GM19395 (cell line): ENCODE data around the gene TMEM54.

Source experiments
- ATAC-seq: cut with Tn5 transposase; IDR thresholded peaks from one replicate; pipeline ENCODE4 v1.9.1; 2021; ENCODE audit warnings: mild to moderate bottlenecking, moderate library complexity; ENCODE audit not compliant: unreplicated experiment

TMEM54 gene

DNA sequence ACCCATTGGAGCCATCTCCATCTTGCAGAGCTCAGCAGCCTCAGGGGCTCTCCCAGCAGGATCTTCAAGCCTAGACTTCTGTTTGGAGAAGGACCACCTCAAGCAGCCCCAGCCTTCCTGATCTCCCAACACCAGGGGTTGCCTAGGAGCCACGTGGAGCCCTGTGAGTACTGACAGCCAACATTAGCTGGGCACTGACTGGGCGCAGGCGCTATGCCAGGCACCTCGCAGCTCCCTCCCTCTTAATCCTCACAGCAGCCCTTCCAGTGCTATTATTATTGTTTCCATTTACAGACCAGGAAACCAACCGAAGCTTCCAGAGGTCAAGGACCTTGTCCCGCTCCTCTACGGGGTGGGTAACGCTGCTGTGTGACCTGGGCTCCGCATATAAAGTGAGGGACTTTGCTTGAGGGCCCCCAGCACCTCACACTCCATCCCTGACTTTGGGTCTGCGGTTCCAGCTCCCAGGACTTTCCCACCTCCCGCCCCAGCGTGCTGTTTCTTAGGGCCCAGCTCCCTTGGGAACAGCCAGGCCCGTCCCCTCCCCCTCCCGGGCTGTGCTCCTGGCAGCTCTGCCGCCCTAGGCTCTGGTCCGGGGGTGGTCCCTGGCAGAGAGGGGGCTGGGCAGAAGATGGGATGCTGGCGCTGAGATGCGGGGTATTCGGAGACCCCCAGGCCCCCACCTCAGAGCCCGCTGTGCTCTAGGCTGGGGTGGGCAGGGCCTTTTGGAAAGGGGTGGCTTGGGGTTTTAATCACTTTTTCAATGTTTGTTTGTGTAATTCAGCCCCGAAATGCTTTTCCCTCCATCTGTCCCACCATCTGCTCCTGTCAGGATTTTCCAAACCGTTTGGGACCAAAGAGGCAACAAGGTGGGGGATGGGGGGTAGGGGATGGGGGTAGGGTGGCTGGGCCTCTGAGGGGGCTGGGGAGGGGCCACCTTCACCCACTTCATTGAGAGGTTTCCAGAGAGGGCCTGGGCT is 19.0 kb downstream of the TMEM54 start:
- ATAC-seq, result no peak

DNA sequence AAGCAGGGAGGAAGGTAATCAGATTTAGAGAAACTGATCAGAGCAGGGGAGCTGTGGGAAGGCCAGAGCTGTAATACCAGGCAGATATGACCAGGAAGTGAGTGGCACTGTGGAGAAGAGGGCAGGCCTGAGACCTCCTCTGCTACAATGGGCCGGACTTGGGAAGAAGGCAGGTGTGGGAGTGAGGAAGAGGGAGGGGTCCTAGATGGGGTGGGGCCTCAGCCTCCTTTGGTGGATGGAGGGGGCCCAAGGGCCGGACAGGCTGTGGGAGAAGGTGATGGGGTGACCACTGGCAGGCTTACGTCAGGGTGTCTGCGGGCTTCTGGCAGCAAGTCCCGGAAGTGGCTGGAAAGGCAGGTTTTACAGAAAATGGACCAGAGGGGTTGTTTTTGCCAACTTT is 19.9 kb downstream of the TMEM54 start:
- no peak for ATAC-seq

DNA sequence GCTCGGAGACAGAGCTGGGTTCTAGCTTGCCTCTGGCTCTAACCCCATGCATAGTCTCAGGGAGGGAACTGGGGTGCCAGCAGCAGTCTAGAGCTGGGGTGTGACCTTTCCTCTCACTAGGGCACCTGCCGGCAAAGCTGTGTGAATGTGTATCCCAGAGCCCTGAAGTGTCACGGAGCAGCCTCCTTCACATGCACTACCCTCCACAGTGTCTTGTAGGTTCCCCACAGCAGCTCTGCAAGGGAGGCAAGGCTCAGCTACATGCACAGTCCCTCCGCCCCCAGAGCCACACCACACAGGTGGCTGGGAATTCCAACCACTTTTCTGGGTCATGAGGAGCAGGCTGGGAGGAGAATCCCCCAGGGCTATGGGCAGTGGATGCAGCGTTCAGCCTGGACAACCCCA is 22.6 kb downstream of the TMEM54 start:
- no peak for ATAC-seq

DNA sequence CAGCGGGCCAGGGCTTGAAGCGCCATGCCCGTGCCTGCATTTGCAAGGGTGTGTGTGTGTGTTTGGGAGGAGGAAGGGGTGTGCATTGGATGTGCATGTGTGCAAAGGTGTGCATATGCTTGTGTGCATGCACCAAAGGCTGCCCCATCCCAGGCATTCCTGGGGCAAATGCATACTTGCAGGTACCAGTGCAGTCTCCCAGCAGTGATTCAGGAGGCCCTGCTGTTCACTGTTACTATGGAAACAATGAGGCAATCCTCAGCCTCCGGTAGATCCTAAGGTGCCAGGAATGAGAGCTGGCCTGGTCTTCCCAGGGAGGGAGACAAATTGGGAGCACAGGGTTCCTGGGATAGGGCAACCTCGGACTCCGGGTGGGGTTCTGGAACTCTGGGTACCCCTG is 23.0 kb downstream of the TMEM54 start:
- ATAC-seq, result no peak

DNA sequence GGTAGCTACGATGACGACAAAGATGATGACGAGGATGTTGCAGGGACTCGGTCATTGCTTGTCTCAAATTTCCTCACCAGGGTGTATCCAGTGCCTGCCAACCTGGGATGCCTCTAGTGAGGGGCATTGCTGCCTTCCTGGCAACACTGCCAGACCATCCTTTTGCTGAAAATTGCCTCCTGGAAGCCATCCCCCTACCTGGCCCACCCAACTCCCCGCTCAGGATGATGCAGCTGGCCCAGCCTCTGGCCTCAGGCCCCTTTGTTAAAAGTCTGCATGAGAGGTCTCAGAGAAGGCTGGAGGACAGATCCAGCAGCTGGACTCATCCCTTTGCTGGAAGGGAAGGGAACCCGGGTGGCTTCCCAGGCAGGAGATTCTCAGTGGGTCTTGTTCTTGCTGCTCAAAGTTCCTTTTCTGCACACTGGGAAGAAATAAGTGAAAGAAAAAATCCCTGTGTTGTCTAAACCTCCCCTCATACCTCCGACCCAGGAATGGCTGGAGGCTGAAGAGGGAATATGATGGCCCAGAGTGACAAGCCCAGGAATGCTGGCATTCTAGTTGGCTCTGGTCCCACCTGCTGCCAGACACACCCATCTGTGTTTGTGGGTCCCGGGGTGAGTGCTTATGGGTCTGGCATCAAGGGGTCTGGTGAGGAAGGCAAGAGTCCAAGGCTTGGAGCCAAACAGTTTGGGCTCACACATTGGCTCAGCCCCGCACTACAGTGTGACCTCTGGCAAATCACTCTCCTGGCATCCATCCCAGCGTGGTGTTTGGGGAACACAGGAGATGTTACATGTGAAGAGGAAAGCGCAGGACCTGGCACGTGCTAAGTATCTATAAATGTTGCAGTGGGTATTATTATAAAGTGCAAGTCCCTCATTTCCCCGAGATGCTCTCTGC is 23.7 kb downstream of the TMEM54 start:
- no peak for ATAC-seq

DNA sequence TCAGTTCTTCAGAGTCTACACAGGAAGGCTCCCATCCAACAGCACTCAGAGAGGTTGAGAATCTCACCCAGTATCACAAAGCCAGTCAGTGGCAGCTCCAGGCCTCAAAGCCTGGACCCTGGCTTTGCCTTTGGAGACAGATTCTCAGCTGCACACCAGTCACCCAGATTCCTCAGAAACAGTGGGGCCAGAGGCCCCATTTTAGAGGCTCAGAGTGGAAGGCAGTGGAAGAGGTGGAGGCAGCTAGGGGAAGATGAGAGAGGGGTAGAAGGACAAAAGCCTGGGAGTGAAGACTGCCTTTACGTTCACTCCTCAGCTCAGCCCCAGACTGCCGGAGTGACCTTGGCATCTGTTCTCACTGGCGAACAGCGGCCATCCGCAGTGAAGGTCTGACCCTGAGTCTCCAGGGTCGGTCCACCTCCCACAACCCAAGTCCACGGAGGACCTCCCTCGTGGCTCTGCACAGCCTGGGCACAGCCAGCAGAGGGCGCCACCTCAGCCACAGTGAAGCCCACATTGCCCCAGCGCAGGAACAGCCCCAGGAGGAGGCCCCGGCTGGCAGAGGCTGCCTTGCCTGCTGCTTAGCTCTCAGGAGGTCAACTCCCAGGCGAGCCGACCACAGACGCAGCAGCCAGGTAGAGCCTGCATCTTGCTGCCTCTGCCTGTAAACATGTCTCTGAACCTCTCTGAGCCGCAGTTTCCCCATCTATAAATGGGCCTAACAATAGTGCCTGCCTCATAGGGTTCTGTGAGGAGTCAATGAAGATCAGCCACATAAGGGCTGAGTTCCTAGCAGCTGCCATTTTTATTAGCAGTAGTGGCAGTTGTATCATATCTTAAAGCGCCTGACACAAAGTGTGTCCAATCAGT is 24.6 kb downstream of the TMEM54 start:
- ATAC-seq, result no peak

DNA sequence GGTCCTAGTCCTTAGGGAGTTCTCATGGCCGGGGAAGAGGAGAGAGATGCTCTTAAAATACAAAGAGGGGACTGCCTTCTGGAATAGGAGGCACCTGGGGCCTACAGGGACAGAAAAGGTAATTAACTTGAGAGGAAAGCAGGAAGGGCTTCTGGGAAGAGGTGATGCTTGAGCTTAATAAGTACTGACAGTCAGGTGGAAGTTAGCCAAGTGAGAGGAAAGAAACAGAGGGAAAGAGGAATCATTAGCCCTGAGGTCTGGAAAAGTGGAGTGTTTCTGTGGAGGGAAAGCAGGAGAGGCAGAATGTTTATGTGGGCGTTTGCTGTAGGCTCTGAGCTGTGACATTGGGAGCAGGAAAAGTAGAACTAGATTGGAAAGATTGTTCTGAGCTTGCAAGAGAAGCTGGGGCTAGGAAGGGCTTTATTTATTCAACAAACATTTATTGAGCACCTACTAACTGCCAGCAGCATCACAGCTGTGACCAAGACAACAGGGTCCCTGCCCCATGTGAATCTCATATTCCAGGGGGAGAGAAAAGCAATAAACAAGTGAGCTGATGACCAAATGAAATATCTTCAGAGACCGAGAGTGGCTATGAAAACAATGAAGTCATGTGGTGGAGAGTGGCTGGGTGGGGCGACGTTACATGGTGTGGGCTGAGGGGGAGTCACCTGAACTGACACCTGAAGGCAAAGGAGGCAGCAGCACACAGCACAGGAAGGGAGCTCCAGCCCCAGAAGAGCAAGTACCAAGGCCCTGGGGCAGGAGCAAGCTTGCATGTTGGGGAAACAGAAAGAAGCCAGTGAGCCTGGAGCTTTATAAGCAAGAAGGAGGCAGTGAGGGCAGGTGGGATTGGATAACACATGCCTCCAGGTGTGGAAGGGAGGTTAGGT is 26.1 kb downstream of the TMEM54 start:
- ATAC-seq, result no peak

DNA sequence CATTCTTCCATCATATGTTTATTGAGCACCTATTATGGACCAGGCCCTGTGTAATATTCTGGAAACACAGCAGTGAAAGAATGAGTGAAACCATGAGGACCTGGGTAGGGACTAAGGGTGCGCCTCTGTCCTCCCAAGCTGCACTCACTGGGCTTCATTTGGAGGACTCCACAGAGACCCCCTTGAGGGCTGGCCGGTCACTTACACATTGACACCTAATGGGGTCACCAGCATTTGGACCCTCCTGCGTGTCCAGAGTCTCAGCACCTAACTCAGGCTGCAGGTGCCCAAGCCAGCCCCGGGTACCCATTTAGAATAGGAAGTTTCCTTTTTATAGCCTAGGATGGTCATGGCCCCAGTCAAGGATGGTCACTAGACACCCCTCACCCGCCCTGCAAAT is 27.7 kb downstream of the TMEM54 start:
- ATAC-seq, result no peak

DNA sequence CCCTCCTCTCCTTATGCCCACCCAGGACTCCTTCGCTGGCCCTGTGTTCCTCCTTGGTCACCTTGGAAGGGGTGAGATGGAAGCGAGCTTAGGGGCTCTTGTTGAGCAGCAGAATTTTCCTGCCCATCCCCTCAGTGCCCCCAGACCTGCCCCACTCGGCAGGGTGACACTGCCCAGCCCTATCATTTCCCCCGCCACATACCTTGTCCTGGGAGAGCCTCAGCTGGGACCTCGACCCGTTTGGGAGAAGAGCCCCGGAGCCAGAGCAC is 29.1 kb downstream of the TMEM54 start:
- no peak for ATAC-seq

DNA sequence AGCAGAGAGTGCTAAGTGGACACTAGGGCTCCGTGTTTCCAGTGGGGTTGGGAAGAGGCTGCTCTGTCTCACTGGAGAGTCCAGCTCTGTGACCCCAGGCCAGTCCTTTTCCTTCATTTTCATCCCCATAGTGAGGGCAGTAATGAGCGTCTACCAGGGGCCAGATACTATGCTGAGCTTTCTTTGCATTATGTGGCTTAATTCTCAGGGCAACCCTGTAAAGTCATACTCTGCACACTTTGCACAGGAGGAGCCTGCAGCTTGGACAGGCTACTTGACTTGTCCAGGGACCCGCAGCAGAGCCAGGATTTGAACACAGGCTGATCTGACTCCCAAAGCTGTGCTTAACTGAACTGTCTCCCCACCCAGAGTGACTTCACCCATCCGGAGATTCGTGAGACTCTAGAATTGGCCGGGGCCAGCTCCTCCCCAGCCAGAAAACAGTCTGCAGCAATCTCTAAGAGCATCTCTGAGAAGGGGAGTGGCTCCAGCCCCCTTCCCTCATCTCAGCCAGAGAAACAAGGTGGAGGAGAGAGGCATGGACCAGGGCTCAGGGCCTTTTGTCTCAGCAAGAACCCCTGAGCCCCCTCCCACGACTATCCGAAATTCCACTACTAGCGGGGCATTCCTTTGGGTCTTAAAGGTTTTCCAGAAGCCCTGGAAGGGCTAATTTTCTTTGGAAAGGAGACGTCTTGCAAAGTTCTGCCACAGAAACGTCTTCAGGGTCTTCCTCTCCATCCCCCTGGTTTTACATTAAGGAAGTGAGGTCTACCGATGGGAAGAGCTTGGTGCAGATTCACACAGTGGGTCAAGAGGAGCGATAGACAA is 29.6 kb downstream of the TMEM54 start:
- no peak for ATAC-seq

DNA sequence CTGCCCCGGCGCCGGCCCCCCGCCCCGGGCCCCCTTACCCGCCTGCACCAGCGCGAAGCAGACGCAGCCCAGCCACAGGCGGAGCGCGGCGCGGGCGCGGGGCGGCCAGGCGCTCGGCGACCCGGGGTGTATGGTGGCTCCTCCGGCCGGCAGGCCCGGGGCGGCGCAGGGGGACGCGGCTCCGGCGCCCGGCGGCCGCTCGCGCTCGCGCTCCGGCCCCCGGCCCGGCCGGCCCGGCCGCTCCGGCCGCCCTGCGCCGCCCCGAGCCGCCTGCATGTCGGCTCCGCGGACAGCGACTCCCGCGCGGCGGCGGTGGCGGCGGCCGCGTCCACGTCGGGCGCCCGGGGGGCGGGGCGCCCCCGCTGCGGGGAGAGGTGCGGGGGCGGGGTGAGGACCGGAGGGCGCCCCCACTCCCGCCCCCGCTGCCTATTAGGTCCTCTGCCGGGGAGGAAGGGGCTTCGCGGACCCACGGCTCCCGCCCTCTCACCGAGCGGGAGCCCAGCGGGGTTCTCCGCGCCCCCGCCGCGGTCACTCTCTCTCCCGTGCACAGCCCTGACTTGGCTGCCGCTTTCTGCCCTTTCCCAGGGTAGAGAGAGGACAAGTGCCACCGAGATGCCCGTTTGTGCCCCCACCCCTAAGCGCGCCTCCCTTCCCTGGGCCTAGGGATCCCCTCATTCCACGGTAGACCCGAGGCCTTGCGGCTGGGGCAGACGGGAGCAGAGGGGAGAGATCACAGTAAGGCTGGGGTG is 30.4 kb downstream of the TMEM54 start, which contains the start of gene FNDC5:
FNDC5 (minus strand) TSS at position 298 of the 749 bp plus-strand sequence.
- no peak for ATAC-seq

DNA sequence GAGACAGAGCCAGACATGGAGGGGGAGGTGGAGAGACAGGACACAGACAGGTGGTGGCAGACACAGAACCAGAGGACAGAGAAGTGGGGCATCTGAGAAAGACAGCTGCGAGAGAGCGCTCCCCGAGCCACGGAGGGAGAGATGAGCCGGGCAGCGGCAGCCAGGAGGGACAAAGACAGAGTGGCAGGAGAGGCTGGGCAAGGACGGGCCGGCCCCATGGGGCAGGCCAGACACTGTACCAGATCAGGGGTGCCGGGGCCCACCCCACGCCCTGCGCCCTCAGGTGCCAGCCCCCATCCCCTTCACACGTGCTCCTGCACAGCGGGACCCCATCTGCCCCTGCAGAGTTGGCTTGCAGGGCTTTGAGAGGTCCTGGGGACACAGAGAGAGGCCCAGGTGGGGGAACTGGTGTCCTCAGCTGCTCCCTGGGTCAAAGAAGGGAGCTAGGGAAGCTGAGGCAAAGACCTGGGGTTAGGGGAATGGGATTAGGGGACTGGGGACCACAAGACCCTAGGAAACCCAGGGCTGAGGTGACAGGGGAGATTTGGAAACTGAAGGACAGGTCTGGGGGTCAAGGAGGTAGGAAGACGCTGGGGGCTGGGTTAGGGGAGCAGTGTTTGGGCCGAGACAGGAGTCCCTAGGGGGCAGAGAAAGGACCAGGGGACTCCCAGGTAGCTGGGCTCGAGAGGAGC is 31.1 kb downstream of the TMEM54 start:
- ATAC-seq, result no peak

DNA sequence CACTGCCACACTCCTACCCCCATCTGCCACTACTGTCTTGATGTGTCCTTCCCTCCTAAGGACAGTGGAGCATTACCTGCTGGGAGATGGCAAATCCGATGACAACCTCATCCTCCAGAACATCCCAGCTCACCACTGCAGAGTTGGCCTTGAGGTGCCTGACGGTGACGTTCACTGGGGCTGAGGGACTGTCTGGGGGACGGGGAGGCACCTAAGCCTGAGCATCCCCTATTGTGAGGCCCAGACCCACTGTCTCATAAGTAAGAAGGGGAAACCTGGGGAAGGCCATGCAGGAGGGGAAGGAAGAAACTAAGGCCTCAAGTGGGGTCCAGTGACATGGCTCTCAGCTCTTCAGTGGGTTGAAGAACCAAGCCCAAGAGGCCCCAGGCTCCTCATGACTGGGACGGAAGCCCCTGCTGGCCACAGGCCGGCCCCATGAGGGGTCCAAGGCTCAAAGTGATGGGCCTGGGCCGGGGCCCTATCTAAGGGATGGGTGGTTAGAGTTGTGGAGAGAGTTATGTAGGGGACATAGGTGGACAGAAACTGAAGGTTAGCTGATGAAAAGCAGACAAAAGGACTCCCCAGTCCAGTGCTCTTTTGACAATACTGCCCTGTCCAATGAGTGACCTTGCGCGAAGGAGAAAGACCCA is 32.3 kb downstream of the TMEM54 start:
- no peak for ATAC-seq

DNA sequence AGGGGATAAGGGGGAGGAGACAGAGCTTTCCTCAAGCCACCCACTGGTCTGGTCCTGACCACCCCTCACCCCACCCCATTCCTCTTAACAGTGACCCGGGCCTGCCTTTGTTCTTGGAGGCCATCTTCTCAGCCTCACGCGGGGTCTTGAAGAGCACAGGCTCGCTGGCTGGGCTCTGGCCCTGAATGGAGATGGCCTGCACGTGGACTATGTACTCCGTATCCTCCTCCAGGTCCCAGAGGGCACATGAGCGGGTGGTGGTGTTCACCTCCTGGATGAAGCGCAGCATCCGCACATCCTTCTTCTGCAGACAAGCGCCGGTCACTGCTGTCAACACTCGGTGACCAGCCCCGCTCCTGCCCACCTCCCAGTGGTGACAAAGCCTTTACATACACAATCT is 33.1 kb downstream of the TMEM54 start:
- ATAC-seq, result no peak

DNA sequence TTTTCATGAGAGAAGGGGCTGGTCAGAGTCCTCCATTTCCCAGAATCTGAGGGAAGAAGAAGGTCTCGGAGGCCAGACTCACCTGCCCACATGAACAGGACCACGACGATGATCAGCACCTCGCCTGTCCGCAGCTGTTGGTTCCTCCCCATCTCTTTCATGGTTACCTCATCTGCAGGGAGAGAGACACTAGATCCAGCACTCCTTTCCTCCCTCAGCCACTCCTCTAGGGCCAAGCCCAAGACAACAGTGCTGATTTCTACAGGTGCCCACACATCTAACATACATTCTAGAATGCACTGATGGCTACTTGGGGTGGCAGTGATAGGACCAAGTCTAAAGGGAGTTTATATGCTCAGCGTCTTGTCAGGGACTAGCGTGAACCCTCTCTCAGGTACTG is 33.5 kb downstream of the TMEM54 start:
- ATAC-seq, result no peak

DNA sequence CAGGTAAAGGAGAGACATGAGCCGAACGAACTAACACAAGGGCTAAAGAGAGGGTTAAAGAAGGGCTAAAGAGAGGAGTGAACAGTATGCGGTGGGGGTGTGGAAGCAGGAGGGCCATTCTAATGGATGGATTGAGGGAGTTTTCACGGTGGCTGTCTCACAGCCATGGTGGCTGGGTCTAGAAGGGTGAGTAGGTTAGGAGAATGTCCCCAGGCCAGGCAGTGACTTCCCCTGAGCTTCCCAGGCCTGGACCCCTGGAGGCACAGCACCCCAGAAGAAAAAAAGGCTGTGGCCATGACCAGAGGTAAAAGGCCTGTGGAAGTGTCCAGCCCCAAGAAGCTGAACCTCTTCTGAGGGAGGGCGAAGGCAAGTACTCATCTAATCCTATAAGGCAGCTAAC is 34.0 kb downstream of the TMEM54 start:
- ATAC-seq, result no peak

DNA sequence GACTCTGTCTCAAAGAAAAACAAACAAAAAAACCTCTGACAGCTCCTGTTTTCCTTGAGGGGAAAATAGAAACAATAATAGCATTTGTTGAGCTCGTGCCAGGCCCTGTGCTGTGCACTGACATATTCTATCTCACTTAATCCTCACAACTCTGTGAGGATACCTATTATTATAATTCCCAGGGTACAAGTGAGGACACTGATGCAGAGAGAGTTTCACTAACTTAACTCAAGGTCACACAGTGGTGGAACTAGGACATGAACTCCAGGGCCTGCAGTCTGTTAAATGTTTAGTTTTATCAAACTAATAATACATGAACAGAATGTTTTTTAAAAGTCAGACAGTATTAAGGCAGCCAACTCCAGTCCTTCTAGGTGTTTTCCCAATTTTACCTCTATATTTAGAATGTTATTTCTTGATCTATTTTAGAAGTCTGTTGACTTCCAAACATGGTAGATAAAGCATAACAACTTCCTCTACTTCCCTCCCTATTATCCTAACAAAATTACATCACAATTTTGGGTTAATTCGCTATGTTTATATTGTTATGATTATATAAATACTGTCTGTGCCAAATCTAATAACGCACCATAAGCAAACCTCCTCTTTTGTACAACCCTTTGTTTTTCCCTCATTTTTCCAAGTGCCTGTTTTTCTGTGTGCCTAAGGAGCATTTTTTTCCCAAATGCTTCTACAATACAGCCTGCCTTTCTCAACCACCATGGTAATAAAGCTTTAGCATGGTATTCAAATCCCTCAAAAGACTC is 35.4 kb downstream of the TMEM54 start:
- no peak for ATAC-seq
